ENCODE measurements around the gene ADAMTS3. TPM values are rescaled to one million over a fixed set of nuclear protein-coding genes. Genes with fewer than 3 reads are reported as not detected.

The ADAMTS3 gene
- total RNA-seq, 2 experiments from 2014 or later, result not detected

- DNase-seq, result no peak
- no peaks in the 10 kb centered on the region for H3K36me3 Mint-ChIP-seq
- no peak overlapping the region for H3K4me3 Mint-ChIP-seq
- H3K27ac Mint-ChIP-seq, result no peak overlapping the region
- POLR2A ChIA-PET, result no interaction called here
- no peaks in the 10 kb centered on the region for H3K4me1 Mint-ChIP-seq
- H3K9me3 Mint-ChIP-seq, result no peaks in the 10 kb centered on the region
- no peak for ATAC-seq (ENCODE audit: low read depth)
- no peaks in the 10 kb centered on the region for H3K27me3 Mint-ChIP-seq
Observed at GRCh38 chr4:72290737-72291136, 278.3 kb downstream of the ADAMTS3 start.

GRCh38 chr4:72286910-72287309, 282.1 kb downstream of the ADAMTS3 start:
- H3K27ac Mint-ChIP-seq, result no peak overlapping the region
- POLR2A ChIA-PET, result no interaction called here
- peaks cover 2% of the 10 kb centered on the region for H3K27me3 Mint-ChIP-seq

GRCh38 chr4:72286185-72286584, 282.8 kb downstream of the ADAMTS3 start:
- Mint-ChIP-seq H3K4me3 (no peak overlapping the region), H3K9me3 (no peaks in the 10 kb centered on the region), H3K4me1 (no peaks in the 10 kb centered on the region), H3K27me3 (peaks cover 2% of the 10 kb centered on the region), H3K27ac (no peak overlapping the region), H3K36me3 (no peaks in the 10 kb centered on the region)
- DNase-seq (no peak), ATAC-seq (ENCODE audit: low read depth) (no peak)
- POLR2A ChIA-PET, result no interaction called here

More at GRCh38 chr4:72286910-72287309, 282.1 kb downstream of the ADAMTS3 start:
- Mint-ChIP-seq H3K4me1 (no peaks in the 10 kb centered on the region), H3K36me3 (no peaks in the 10 kb centered on the region), H3K4me3 (no peak overlapping the region), H3K9me3 (no peaks in the 10 kb centered on the region)
- ATAC-seq (ENCODE audit: low read depth) (no peak), DNase-seq (no peak)

GRCh38 chr4:72283357-72283756, 285.7 kb downstream of the ADAMTS3 start:
- POLR2A ChIA-PET, result no interaction called here
- peaks cover 2% of the 10 kb centered on the region for H3K27me3 Mint-ChIP-seq
- no peak for ATAC-seq (ENCODE audit: low read depth)
- H3K36me3 Mint-ChIP-seq, result no peaks in the 10 kb centered on the region
- H3K4me3 Mint-ChIP-seq, result no peak overlapping the region
- no peak for DNase-seq
- H3K27ac Mint-ChIP-seq, result no peak overlapping the region
- no peaks in the 10 kb centered on the region for H3K4me1 Mint-ChIP-seq
- H3K9me3 Mint-ChIP-seq, result no peaks in the 10 kb centered on the region

GRCh38 chr4:72280252-72280651, 288.8 kb downstream of the ADAMTS3 start:
- Mint-ChIP-seq H3K4me3 (no peak overlapping the region), H3K27ac (no peak overlapping the region), H3K9me3 (no peaks in the 10 kb centered on the region), H3K36me3 (no peaks in the 10 kb centered on the region), H3K27me3 (peaks cover 2% of the 10 kb centered on the region), H3K4me1 (no peaks in the 10 kb centered on the region)
- DNase-seq (no peak), ATAC-seq (ENCODE audit: low read depth) (no peak)
- POLR2A ChIA-PET, result no interaction called here

GRCh38 chr4:72275381-72275780, 293.6 kb downstream of the ADAMTS3 start:
- Mint-ChIP-seq H3K4me1 (no peaks in the 10 kb centered on the region), H3K27me3 (no peaks in the 10 kb centered on the region), H3K36me3 (no peaks in the 10 kb centered on the region), H3K9me3 (peaks cover 2% of the 10 kb centered on the region), H3K4me3 (no peak overlapping the region), H3K27ac (no peak overlapping the region)
- POLR2A ChIA-PET, result no interaction called here
- no peak for ATAC-seq (ENCODE audit: low read depth)
- DNase-seq, result no peak

- DNase-seq, result no peak
- POLR2A ChIA-PET, result no interaction called here
- no peaks in the 10 kb centered on the region for H3K4me1 Mint-ChIP-seq
- no peak for ATAC-seq (ENCODE audit: low read depth)
- no peaks in the 10 kb centered on the region for H3K36me3 Mint-ChIP-seq
- H3K9me3 Mint-ChIP-seq, result peaks cover 2% of the 10 kb centered on the region
- H3K27me3 Mint-ChIP-seq, result no peaks in the 10 kb centered on the region
- no peak overlapping the region for H3K27ac Mint-ChIP-seq
- no peak overlapping the region for H3K4me3 Mint-ChIP-seq
Observed at GRCh38 chr4:72274251-72274650, 294.8 kb downstream of the ADAMTS3 start.

GRCh38 chr4:72255269-72255668, 313.8 kb downstream of the ADAMTS3 start:
- Mint-ChIP-seq H3K4me1 (no peaks in the 10 kb centered on the region), H3K36me3 (no peaks in the 10 kb centered on the region), H3K27ac (no peak overlapping the region), H3K4me3 (no peak overlapping the region), H3K27me3 (no peaks in the 10 kb centered on the region), H3K9me3 (no peaks in the 10 kb centered on the region)
- no peak for DNase-seq
- no peak for ATAC-seq (ENCODE audit: low read depth)
- POLR2A ChIA-PET, result no interaction called here

GRCh38 chr4:72243641-72244040, 325.4 kb downstream of the ADAMTS3 start:
- Mint-ChIP-seq H3K27me3 (peaks cover 2% of the 10 kb centered on the region), H3K27ac (no peak overlapping the region), H3K4me1 (no peaks in the 10 kb centered on the region), H3K9me3 (no peaks in the 10 kb centered on the region), H3K4me3 (no peak overlapping the region), H3K36me3 (no peaks in the 10 kb centered on the region)
- DNase-seq (no peak), ATAC-seq (ENCODE audit: low read depth) (no peak)
- POLR2A ChIA-PET, result no interaction called here

GRCh38 chr4:72239487-72240116, 329.4 kb downstream of the ADAMTS3 start:
- no peak overlapping the region for H3K4me3 Mint-ChIP-seq
- H3K27me3 Mint-ChIP-seq, result peaks cover 2% of the 10 kb centered on the region
- no peaks in the 10 kb centered on the region for H3K36me3 Mint-ChIP-seq
- H3K9me3 Mint-ChIP-seq, result no peaks in the 10 kb centered on the region
- POLR2A ChIA-PET, result no interaction called here
- H3K27ac Mint-ChIP-seq, result no peak overlapping the region
- ATAC-seq (ENCODE audit: low read depth) (no peak), DNase-seq (no peak)
- H3K4me1 Mint-ChIP-seq, result no peaks in the 10 kb centered on the region

All from activated naive CD8-positive, alpha-beta T cell treated with anti-CD3 and anti-CD28 coated beads, Interleukin-2, amount 10 ng/mL, durations not matched to agents 7 days and 5 days (primary cell).